C4-2B (cell line): ENCODE data around the gene CREM.
"Not testable (repeated sequence)": the region's sequence is repeated elsewhere in the genome, so short reads cannot be mapped to it uniquely, and the experiment has no call there.

Experiments used
- ZFX ChIP-seq: fragments of 450-650 bp; IDR thresholded peaks from 2 replicates; pipeline ENCODE4 v1.6.1; 2017
- TF ChIP-seq, protein P1 (sequence below): fragments of 450-650 bp; conservative IDR thresholded peaks from 2 replicates; pipeline ENCODE4 v1.5.1; 2017; ENCODE audit warnings: mild to moderate bottlenecking

DNA sequence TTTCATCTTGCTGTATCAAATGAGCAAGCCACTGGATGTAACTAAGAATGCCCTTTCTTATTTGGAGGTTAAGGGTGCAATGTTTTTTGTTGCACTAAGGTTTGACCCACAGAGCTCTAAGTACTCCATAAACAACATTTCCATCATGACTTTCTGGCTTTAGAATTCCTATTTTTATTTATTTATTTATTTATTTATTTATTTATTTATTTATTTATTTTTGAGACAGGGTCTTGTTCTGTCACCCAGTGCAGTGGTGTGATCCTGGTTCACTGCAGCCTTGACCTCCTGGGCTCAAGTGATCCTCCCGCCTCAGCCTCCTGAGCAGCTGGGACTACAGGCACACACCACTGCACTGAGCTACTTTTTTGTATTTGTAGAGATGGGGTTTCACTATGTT is 46.4 kb upstream of the CREM start:
- TF ChIP-seq, protein P1, sequence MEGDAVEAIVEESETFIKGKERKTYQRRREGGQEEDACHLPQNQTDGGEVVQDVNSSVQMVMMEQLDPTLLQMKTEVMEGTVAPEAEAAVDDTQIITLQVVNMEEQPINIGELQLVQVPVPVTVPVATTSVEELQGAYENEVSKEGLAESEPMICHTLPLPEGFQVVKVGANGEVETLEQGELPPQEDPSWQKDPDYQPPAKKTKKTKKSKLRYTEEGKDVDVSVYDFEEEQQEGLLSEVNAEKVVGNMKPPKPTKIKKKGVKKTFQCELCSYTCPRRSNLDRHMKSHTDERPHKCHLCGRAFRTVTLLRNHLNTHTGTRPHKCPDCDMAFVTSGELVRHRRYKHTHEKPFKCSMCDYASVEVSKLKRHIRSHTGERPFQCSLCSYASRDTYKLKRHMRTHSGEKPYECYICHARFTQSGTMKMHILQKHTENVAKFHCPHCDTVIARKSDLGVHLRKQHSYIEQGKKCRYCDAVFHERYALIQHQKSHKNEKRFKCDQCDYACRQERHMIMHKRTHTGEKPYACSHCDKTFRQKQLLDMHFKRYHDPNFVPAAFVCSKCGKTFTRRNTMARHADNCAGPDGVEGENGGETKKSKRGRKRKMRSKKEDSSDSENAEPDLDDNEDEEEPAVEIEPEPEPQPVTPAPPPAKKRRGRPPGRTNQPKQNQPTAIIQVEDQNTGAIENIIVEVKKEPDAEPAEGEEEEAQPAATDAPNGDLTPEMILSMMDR, result not testable (repeated sequence)
- TF ChIP-seq ZFX, result not testable (repeated sequence)
